ENCODE results near the gene MEMO1. TPM values are rescaled to one million over a fixed set of nuclear protein-coding genes. Genes with fewer than 3 reads are reported as not detected.
A peak's percentile ranks its signal among the peaks of the same experiment; 100 is the strongest.

The MEMO1 gene
- total and polyA plus RNA-seq, 9 of the 15 experiments (the other 6 are each of a cell fraction or from before 2014, with no cell fraction given) = 22.1 to 87.7 (median 61.2) TPM

GRCh38 chr2:32010670-32011484, at the start of gene MEMO1 (continued):
- TF ChIP-seq AFF1 (IDR thresholded peaks at IDR 0.05; ENCODE audit: low read depth in 1 of 2, partially characterized antibody in 2 of 2) = peak in 1 of 2 experiments; percentile 84
- TF ChIP-seq NCOA1 (IDR thresholded peaks at IDR 0.05; ENCODE audit: low read depth) = peak; percentile 83
- peak; percentile 97 to 98 for TF ChIP-seq MNT (conservative IDR thresholded peaks at IDR 0.05)
- TF ChIP-seq KDM5B (IDR thresholded peaks at IDR 0.05; ENCODE audit: insufficient replicate concordance, low read depth, low read length) = peak; percentile 87
- no peak for TF ChIP-seq PURB (CRISPR knock-in tag; IDR thresholded peaks at IDR 0.05; ENCODE audit: low read depth)
- no peak; the same call in none of the 2 replicates for TF ChIP-seq NFRKB (IDR thresholded peaks at IDR 0.05; ENCODE audit: low read depth)
- peak; percentile 73 for TF ChIP-seq POLR2AphosphoS5 (IDR thresholded peaks at IDR 0.05; ENCODE audit: control insufficient read depth, insufficient read depth, low read depth, low read length)
- peak; percentile 99 for TF ChIP-seq HDAC3 (IDR thresholded peaks at IDR 0.05; ENCODE audit: borderline replicate concordance, partially characterized antibody)
- TF ChIP-seq JUNB (CRISPR knock-in tag; conservative IDR thresholded peaks at IDR 0.05) = no peak
- TF ChIP-seq GABPA (tag; conservative IDR thresholded peaks at IDR 0.05; ENCODE audit: low read depth) = peak; percentile 52
- TF ChIP-seq, protein P1, sequence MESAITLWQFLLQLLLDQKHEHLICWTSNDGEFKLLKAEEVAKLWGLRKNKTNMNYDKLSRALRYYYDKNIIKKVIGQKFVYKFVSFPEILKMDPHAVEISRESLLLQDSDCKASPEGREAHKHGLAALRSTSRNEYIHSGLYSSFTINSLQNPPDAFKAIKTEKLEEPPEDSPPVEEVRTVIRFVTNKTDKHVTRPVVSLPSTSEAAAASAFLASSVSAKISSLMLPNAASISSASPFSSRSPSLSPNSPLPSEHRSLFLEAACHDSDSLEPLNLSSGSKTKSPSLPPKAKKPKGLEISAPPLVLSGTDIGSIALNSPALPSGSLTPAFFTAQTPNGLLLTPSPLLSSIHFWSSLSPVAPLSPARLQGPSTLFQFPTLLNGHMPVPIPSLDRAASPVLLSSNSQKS (CRISPR knock-in tag; IDR thresholded peaks at IDR 0.05) = no peak
- no peak for TF ChIP-seq ZNF217 (CRISPR knock-in tag; IDR thresholded peaks at IDR 0.05)
- TF ChIP-seq ZSCAN32 (CRISPR knock-in tag; IDR thresholded peaks at IDR 0.05) = no peak; the same call in 1 of the 2 replicates
- TF ChIP-seq GTF2A2 (tag; IDR thresholded peaks at IDR 0.05) = no peak
- TF ChIP-seq ZNF655 (CRISPR knock-in tag; IDR thresholded peaks at IDR 0.05) = no peak
- TF ChIP-seq, protein P2, sequence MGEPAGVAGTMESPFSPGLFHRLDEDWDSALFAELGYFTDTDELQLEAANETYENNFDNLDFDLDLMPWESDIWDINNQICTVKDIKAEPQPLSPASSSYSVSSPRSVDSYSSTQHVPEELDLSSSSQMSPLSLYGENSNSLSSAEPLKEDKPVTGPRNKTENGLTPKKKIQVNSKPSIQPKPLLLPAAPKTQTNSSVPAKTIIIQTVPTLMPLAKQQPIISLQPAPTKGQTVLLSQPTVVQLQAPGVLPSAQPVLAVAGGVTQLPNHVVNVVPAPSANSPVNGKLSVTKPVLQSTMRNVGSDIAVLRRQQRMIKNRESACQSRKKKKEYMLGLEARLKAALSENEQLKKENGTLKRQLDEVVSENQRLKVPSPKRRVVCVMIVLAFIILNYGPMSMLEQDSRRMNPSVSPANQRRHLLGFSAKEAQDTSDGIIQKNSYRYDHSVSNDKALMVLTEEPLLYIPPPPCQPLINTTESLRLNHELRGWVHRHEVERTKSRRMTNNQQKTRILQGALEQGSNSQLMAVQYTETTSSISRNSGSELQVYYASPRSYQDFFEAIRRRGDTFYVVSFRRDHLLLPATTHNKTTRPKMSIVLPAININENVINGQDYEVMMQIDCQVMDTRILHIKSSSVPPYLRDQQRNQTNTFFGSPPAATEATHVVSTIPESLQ (CRISPR knock-in tag; IDR thresholded peaks at IDR 0.05) = peak; percentile 90; the same call in 1 of the 2 replicates
